GOT3 (cell line): ENCODE data around the gene FAM241B.

Experiments used
- DNase-seq: peaks from one replicate; lab custom pipeline; 2025; ENCODE audit warnings: mixed read lengths; lab: John Stamatoyannopoulos, UW

Gene FAM241B

DNA sequence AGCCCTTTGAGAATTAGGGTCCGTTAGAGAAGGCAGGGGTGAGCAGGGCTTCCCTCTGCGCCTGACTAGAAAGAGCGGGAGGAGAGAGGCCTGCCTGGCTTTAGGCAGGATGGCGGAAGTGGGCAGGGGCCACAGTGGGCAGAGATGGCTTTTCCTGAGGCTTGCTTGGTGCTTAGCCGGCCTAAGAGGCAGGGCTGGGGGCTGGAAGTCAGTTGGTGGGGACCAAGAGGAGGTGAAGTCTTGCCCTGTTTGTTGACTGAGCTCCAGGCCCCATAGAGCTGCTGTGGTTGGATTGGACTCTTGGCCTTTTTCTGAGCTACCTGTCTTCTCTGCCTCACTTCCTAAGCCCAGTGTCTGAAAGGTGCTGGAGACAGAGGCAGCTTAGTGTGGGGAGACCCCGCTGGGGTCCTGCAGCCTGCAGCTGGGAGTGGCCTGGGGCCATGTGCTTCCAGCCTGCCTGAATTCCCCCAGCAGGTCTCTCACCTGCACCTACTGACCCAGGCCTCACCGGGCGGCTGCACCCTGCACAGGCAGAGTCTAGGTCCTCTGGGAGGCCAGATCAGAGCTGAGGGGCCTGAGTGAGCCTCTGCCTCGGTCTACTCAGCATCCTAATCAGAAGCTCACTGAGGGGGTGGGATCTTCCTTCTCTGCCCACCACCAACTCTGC is 4.8 kb downstream of the FAM241B start:
- DNase-seq, result no peak

DNA sequence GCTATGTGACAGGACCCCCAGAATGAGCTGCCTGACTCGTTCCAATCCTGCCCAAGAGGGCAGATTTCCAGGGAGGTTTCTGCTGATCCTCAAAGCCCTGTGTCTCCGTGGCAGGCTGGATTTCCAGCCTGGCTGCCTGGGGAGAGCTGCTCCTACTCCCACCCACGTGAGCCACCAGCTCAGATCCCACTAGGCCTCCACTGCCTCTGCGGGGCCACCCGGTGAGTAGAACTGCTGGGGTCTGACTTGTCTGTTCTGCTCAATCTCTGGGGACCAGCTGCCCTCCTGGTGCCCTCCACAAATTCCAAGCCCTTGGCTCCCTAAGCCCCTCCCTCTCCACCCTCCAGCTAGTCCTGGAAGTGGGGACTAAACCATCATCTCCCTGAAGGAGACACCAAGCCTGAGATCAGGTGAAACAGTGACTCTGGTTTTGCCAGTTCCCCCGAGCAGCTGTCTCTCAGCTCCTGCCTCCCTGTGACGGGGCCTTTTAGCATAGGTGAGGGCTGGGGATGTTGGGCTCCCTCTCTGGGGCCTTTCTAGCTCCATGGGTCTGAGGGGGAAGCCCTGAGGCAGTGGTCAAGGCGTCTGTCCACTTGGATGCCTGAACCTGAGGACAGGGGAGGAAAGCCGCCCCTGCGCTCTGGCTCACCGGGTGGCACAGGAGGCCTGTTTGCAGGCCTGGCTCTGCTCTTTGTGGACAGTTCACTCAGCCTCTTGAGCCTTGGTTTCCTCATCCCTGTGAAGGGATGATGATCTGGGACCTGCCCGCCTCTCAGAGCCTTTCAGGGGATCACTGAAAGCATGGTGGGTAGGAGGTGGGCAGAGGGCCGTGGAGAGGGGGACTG is 5.6 kb downstream of the FAM241B start:
- no peak for DNase-seq

DNA sequence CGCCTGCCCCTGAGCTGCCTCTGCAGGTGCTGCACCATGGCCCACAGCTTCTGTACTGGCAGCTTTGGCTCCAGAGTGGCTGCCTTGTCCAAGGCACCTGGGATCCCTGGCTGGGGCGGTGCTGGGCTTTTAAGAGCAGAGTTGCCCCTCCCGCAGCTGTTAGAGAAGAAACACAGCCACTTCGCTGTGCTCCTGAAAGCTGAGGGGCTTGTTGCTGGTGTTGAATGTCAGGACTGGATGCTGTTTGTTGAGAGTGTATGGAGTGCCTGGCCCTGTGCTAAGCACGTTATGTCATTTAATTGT is 6.2 kb downstream of the FAM241B start:
- DNase-seq, result no peak

DNA sequence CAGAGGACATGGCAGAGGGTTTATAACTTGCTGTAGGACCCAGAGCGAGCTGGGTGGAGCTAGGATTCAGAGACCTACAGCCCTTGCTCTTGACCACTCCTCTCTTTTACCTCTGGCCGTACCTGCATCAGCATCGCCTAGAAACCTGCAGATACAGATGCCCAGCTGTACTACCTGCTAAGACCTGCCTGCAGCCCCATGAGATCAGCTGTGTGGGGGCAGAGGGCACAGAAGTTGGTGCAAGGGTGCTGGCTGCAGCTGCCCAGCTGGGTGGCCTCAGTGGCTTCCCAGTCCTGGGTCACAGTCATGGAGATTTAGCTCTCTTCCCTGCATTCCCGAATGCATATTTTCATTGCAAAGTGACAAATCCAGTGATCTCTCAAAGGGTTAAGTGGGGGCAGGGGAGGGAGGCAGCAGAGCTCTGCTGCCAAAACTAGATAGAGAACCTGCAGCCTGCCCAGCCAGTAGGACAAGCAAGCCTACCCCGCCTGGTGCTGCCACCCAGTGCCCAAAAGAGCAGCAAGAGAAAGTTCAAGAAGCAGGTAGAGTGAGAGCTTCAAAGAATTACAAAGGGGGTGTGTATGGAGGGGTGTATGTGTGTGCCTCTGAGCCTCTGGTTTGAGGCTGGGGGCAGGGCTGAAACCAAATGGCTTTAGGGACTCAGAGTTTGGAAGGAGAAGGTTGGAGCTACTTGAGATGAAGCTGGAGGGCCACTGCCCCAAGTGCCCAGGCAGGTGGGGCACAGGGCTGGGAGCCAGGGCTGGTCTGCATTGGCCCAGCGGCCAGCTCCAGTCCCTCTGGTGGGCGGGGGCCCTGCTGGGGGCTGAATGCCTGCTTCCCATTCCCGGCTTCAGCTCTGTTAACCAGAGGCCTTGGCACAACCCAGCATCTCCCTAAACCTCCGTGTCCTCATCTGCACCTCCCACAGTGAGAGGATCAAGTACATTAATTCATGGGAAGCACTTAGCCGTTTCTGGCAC is 6.9 kb downstream of the FAM241B start:
- DNase-seq, result no peak

DNA sequence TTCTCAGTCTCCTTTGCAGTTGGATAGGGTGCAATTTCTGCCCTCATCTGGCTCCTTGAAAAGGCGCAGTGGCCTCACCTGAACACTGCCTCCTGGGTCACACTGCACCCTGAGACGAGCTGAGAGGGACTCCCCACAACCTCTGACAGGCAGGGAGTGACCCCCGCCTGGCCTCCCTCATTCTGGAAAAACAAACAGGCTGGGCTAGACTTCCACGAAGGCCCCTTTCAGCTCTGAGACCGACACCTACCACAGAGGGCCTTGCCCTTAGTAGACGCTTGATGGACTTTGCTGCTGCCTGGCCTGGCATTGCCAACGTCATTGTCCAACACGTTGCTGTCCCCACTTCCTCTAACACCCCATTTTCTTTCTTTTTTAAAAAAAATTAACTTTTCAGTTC is 8.6 kb downstream of the FAM241B start:
- DNase-seq, result no peak

DNA sequence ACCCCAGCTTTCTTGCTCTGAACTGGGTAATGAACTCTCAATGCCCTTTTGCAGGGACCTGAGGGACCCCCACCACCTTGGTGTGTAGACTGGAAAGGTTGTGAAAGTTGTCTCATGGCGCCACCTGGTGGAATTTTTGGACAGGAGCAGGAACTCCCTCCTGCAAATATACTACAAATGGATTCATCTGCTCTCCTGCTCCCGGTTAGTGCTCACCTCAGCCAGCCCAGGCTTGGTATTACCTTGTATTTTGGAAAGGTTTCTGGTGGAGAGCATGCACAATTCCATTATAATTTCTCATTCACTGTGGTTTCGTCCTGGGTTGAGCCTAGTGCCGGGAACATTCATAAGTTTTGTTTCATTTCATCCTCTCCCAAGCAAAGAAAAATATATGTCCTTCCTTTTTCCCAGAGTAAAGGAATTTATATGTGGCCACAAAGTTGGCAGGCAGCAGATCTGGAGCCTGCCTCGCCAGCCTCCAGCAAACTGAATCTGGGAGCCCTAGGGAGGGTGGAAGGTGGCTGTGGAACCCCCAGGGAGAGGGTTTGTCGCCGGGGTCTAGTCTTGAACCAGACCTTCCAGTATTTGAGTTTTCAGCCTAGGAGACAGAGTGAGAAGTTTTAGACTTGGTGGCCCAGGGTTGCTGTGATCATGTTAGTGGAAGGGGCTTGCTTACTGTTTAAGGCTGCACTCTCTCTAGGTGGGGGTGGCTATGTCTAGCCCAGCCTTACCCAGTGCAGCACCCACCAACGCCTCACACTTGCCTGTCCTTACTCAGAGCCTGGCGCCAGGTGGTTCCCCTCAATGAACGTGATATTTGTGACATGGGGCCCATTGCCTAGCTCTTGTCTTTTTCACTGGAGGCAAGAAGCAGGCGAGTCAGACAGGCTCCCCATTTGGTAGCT is 9.5 kb downstream of the FAM241B start:
- no peak for DNase-seq

DNA sequence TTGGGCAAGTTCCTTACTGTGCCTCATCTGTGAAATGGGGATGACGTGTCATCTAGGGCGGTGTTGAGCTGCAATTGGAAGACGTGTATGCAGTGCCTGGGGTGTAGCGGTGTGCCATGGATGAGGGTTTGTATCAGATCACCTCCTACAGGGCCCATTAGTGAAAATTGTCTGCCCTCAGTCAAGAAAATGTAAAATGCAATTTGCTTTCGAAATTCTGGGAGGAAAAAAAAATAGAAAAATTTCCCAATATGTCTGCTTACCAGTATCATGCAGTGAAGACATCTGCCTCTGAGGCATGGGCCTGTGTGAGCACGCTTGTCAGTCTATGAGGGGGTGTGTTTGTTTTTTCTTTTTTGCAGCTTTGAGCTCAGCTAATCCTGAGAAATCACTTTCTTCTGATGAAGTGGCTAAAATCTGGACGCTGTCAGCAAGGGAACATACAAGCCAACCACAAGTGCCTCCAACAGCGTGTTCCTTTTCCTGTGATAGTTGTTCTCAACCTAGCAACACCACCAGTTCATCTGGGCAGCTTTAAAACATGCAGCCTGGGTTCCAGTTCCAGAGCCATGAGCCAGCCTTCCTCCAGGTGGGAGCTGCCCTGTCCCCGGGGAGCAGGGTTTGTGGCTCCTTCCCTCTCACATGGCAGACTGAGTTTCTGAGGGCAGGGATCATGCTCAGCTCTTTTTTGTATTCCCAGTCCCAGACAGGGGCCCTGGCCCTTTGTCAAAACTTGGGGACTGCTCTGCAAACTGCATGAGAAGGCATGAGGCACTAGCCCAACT is 10.3 kb downstream of the FAM241B start:
- no peak for DNase-seq

DNA sequence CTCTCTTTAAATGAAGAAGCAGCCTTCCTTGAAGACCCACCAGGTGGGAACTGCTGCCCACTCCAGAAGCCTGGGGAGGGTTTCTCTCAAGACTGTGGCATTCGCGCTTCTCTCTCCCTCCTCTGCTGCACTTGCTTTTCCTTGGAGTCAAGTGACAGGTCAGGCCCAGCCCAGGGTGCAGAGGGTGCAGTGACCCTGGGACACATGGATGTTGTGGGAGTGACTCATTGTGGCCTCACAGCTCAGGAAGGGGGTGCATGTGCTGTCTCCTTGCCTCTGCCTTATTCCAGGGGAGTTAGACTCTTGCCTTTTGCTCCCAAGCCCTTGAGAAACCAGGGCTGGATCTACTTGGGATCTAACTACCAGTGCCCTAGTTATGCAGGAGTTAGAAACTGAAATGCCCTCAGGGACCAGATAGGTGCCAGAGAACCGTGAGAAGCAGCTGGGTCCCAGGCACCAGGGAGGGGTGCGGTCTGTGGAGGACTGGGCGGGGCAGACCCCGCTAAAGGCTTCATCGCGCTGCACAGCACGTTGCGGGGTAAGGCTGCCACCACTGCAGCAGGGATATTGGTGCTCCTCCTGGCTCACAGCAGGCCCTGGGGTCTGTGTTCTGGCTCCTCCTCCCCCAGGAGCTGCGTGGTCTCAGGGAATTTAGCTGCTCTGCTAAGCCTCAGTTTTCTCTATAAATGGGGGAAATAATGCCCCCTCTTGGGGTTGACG is 11.4 kb downstream of the FAM241B start:
- DNase-seq, result no peak

DNA sequence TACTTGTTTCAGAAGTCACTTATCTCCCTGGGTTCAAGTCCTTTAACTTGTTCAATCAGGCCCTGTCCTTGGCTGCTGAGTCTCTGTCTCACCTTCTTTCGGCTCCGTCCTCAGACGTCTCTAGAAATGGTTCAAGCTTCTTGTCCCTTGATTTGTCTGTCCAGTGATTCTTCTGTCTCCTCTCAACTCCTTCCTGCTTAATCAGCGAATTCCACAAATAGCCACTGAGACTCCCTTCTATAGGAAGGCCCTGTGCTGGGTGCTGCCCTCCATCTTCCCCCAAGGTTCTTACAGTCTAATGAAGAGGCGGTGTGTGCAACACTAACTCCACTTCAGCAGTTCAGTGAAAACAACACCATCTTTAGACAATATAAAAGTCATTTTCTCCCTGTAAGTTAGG is 12.7 kb downstream of the FAM241B start:
- DNase-seq, result no peak

DNA sequence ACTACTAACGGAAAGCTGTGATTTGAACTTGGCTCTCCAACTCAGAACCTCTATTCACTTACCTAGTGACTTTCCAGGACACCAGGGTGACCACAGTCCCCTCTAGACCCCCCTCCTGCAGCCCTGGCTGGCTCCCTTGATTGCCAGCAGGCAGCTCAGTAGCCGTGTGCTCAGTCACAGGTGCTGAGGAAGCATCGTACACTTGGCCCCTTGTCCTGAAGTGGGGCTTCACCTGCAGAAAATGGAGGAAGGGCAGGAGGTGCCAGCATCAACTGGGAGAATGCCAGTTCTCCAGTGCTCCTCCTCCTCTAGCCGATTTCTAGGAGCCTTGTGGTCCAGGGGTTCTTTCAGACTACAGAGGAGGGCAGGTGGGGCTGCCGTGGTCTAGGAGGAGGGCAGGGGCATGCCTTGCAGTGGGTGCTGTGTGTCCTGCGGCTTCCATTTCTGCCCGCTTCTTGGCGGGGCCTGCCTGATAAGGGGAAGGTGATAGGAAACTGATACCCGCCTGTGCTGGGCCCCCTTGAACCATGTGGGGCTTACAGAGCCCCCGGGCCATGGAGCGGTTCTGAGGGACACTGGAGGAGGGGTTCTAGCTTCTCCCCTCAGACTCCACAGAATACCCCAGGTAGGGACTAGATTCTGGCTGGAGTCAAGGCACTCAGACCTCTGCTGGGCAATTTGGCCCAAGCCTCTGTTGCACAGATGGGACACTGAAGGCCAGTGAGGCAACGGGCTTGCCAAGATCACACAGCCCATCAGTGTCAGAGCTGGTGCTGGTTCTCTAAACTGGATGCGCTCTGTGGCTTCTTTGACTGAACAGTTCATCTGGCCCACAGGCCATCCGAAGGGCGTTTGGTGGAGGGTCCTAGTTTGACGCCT is 14.0 kb downstream of the FAM241B start:
- DNase-seq, result no peak

DNA sequence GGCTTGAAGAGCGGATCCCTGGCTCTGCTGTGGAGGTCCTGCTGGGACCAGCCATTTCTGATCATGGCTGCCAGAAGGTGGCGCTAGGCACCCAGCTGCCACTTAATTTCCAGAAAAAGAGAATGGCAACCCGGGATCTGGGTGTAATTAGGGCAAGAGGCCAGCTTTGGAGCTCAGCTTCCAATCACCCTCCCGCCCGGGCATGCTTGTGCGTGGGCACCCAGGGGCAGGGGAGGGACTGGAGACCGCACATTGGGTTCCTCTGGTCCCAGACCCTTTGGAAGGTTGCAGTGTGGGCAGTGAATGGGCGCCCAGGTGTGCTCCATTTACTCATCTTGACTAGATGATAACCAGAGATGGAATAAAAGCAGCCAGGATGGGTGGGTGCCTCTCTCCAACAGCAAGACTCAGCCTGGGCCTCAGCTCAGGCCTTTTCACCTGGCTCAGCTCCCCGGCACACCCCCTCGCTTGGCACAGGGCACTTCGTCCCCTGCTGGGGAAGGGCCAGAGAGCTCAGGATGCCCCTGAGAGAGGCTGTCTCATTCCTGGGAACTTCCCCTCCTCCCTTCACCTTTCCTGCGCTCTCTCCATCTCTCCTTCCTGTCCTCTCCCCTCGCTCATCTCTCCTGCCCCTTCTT is 14.7 kb downstream of the FAM241B start:
- no peak for DNase-seq

DNA sequence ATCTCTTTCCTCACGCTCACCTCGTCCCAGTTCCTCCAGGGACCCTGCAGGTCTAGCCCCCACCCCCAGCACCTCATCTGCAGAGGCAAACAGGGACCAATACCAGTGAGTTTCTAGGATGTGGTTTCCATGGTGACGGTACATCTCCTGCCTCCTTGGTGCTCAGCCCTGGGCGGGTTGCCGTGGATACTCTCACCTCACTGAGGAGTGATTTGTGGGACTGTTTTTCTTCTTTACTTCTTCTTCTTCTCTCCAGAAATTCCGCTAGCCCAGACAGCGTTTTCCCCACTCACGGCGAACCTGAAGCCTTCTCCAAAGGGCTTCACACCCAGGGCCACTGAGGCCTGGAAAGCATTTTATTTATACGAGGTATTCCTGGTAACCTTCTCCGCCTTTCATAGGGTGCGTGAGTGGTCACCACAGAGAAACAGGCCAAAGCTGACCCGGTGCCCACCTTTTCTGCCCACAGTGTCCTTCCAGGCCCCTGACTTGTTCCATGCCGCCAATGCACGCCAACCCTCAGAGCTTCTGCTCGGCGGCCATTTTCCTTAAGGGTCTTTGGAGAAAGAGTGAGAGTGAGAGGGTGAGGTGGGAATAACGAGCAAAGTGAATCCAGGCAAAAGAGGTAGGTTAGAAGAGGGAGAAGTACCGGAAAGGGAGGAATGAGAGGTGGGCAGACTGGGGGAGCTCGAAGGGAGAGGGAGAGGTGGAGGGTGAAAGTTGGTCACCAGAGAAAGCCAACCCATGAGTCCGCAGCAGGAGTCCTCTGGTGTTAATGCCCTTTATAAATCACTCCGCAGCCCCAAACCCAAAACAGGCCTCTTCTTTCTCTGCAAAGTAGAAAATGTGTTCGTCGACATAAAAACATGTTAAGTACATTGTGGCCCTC is 15.5 kb downstream of the FAM241B start:
- no peak for DNase-seq

DNA sequence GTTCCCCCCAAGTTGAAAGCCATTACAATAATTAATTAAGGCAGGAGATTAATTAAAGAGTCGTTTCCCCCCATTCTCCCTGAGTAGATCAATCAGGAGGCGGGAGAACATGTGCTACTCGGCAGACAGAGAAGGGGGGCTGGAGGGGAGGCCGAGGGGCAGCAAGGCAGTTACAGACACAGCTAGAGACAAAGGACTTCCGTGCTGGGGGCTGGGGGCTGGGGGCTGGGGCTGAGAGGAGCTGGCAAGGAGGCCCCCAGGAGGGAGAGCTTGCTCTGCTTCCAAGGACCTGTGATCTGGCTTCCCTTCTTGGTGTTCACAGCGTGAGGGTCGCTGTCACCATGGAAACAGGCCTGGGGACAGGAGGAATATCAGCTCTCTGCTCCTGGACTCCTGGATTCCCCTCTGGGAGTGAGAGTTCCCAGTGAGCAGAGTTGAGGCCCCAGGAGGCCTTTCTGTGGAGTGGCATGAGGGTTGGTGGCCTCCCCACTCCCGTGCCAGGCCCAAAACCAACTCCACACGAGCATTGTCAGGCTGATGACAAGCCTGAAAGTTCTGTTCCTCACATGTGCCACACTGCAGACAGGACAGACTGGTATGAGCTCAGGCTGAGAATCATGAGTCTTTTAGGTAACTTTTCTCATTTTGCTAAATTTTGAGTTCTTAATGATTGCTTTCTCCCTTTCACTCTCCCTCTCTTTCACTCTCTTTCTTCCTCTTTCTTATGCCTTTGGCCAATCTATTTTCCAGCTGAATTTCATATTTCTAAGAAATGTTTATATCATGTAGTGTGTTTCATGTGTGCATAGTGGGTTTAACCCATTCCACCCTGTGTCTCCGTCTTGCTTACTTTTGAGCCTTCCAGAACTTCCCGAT is 16.4 kb downstream of the FAM241B start:
- no peak for DNase-seq

DNA sequence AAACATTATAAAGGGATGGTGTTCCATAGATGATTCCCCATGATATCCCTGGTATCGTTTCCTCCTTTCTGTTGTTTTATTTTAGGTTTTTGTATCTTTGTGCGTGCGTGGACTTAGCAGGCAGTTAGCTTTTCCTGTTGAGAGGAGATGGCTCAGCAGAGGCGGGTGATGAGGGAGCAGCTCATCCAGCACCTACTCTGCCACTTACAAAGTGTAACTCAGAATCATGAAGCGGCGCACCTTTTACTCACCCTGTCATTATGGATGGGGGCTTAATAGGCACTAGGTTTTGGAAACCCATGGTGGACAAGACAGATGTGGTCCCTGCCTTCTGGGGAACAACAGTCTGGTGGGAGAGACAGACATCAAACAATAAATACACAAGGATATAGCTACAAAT is 17.1 kb downstream of the FAM241B start:
- no peak for DNase-seq

DNA sequence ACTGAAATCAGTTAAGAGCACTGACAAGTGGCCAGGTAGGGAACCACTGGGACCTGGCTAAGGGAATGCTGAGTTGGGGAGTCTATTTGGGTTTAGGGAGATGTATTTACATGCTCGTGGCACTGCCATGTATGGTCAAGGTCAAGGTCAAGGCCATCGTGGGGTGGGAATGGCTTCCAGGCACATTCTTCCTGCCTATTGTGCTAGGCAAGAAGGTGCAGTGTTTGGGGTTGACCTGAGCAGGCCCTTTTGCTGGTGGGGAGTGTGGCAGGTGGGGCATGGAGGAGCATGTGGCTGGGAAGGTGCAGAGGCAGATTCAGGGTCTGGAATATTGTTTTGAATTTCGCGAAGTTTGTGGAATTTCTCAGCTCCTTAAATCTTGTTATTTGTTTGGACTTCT is 17.8 kb downstream of the FAM241B start:
- DNase-seq, result no peak

DNA sequence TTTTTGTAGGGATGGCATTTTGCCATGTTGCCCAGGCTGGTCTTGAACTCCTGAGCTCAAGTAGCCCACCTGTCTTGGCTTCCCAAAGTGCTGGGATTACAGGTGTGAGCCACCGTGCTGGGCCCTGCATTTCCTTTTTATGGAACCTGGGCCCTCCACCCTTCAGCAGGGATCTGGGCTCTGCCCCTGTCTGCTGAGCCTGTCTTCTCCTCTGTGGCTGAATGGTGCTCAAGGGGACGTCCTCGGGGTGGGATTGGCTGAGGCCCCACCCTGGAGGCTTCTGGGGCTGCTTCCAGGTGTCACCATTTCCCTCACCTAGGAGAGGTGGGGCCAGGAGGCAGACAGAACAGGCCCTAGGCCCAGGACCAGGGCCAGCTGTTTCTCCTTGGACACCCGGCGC is 18.4 kb downstream of the FAM241B start:
- DNase-seq, result no peak
